Heart left ventricle (tissue), 13 donors: ENCODE data around the gene RNF31.

Experiments used
- POLR2A ChIP-seq, 2 donors: fragments of 450-650 bp; IDR thresholded peaks; one replicate each; pipeline ENCODE4 v1.6.1; 2017; ENCODE audit warnings: antibody characterized with exemption in 2 of 2, mild to moderate bottlenecking in 2 of 2, moderate library complexity in 2 of 2
- TF ChIP-seq, protein P1 (sequence below), 12 donors: fragments of 200-600 bp; sonication (generic) in 4 of 12; IDR thresholded peaks; one replicate each; pipeline versions ENCODE4 v1.5.0 to v1.8.0; 2018 to 2022; ENCODE audit warnings: antibody characterized with exemption in 12 of 12, mild to moderate bottlenecking in 5 of 12
- donor health status: ischemic (EF 13 %, LVEDD 7.1; RV severe dilation, severe dysfunction).
- donor health status: DM: no; HTN: yes; CAD: no.
- donor health status: DM: no; HTN: no; CAD: no.
- donor health status: ischemic (EF 25% LVEDD 6.9; RV normal size, moderate dysfunction).
- donor health status: ischemic (EF 25% LVEDD 5.7; RV mildly dilated, moderate dysfunction).
- donor health status: ischemic (EF 35%, LVEDD 5.7; RV mildly dilated, moderate dysfunction).
- donor health status: nonischemic (EF 11% LVEDD 7.7; RV severe dilation, severe dysfunction).
- donor health status: DM: yes; HTN: yes; CAD: no.
- donor health status: PGD.
- donor health status: ischemic (EF 29% LVEDD 5.4; RV normal size, mild dysfunction).
- donor health status: nonischemic (EF 23%, LVEDD 6.1; RV moderate dilation, normal function).

GRCh38 chr14:24151404-24152080 is 4.2 kb downstream of the RNF31 start:
- TF ChIP-seq POLR2A (IDR thresholded peaks at IDR 0.05): no peak
- TF ChIP-seq, protein P1, sequence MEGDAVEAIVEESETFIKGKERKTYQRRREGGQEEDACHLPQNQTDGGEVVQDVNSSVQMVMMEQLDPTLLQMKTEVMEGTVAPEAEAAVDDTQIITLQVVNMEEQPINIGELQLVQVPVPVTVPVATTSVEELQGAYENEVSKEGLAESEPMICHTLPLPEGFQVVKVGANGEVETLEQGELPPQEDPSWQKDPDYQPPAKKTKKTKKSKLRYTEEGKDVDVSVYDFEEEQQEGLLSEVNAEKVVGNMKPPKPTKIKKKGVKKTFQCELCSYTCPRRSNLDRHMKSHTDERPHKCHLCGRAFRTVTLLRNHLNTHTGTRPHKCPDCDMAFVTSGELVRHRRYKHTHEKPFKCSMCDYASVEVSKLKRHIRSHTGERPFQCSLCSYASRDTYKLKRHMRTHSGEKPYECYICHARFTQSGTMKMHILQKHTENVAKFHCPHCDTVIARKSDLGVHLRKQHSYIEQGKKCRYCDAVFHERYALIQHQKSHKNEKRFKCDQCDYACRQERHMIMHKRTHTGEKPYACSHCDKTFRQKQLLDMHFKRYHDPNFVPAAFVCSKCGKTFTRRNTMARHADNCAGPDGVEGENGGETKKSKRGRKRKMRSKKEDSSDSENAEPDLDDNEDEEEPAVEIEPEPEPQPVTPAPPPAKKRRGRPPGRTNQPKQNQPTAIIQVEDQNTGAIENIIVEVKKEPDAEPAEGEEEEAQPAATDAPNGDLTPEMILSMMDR (IDR thresholded peaks at IDR 0.05): no peak
